Gastrocnemius medialis (tissue), 4 donors: ENCODE measurements around the gene TMED10.

Experiments
- POLR2A ChIP-seq, 2 donors: fragments of 450-650 bp; IDR thresholded peaks; one replicate each; pipeline ENCODE4 v1.6.1; 2017; ENCODE audit warnings: antibody characterized with exemption in 2 of 2, mild to moderate bottlenecking in 2 of 2, moderate library complexity in 2 of 2
- TF ChIP-seq, protein P1 (sequence below), 5 experiments: fragments of 450-650 bp in 3 of 5; fragments of 200-600 bp in 2 of 5; sonication (generic) in 2 of 5; IDR thresholded peaks in 4 of 5; conservative IDR thresholded peaks in 1 of 5; 1 replicate in 4 of 5; 2 replicates in 1 of 5; pipeline ENCODE4 v1.5.1; 2016 to 2019; ENCODE audit warnings: antibody characterized with exemption in 5 of 5, mild to moderate bottlenecking in 3 of 5, moderate library complexity in 3 of 5

DNA sequence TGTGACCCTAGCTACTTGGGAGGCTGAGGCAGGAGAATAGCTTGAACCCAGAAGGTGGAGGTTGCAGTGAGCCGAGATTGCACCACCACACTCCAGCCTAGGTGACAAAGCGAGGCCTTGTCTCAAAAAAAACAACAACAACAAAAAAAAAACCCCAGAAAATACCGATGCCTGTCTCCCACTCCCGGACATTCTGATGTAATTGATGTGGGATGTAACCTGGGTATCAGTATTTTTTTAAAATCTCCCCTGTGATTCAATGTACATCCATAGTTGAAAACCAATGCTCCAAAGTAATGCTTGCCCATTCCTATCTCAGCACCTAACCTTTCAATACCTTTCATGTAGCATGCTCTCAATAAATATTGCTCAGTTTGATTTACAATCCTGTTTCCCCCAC is 11.7 kb upstream of the TMED10 start:
- TF ChIP-seq, protein P1, sequence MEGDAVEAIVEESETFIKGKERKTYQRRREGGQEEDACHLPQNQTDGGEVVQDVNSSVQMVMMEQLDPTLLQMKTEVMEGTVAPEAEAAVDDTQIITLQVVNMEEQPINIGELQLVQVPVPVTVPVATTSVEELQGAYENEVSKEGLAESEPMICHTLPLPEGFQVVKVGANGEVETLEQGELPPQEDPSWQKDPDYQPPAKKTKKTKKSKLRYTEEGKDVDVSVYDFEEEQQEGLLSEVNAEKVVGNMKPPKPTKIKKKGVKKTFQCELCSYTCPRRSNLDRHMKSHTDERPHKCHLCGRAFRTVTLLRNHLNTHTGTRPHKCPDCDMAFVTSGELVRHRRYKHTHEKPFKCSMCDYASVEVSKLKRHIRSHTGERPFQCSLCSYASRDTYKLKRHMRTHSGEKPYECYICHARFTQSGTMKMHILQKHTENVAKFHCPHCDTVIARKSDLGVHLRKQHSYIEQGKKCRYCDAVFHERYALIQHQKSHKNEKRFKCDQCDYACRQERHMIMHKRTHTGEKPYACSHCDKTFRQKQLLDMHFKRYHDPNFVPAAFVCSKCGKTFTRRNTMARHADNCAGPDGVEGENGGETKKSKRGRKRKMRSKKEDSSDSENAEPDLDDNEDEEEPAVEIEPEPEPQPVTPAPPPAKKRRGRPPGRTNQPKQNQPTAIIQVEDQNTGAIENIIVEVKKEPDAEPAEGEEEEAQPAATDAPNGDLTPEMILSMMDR (IDR thresholded peaks at IDR 0.05 in 4 of 5, conservative IDR thresholded peaks at IDR 0.05 in 1 of 5) = no peak
- no peak for TF ChIP-seq POLR2A (IDR thresholded peaks at IDR 0.05)
